HTR-8/SVneo (cell line): ENCODE measurements around the gene FRY.
A peak's percentile ranks its signal among the peaks of the same experiment; 100 is the strongest.

ENCODE experiments used
- DNase-seq: peaks from one replicate; pipeline ENCODE4 v3.0.0; 2011; ENCODE audit warnings: low spot score, mixed read lengths; ENCODE audit not compliant: insufficient read length
- FAIRE-seq: peaks from 2 replicates; lab custom pipeline; 2011; peaks lifted over from hg19 to GRCh38; lab: Jason Lieb, UNC

Gene FRY

DNA sequence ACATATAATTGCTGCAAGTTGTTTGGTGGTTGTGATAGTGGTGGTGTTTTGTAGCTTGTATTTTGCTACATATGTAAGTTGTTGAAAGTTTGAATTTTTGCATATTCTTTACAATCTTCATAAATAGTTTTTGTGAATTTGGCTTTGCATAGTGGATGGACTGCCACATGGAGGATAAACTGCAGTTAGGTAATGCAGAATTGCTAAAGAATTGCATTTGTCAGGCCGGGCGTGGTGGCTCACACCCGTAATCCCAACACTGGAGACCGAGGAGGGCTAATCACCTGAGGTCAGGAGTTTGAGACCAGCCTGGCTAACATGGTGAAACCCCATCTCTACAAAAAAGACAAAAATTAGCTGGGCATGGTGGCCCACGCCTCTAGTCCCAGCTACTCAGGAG is 171.6 kb downstream of the FRY start:
- DNase-seq (no peak), FAIRE-seq (no peak)

DNA sequence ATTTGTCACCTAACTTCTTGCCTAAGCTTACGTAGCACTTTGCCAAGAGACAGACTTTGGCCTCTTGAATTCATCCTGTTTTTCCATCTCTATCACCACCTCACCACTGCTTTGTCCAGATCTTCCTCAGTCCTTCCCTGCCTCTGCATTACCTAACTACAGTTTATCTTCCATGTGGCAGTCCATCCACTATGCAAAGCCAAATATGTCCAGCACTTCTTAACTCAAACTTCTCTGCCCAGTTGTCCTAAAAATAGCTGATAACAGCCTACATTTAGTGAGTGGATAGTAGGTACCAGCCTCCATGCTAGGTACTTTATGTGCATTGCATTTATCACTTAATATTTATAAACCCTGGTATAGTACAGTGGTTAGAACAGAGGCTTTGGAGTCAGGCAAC is 172.2 kb downstream of the FRY start:
- DNase-seq: no peak
- FAIRE-seq: no peak

DNA sequence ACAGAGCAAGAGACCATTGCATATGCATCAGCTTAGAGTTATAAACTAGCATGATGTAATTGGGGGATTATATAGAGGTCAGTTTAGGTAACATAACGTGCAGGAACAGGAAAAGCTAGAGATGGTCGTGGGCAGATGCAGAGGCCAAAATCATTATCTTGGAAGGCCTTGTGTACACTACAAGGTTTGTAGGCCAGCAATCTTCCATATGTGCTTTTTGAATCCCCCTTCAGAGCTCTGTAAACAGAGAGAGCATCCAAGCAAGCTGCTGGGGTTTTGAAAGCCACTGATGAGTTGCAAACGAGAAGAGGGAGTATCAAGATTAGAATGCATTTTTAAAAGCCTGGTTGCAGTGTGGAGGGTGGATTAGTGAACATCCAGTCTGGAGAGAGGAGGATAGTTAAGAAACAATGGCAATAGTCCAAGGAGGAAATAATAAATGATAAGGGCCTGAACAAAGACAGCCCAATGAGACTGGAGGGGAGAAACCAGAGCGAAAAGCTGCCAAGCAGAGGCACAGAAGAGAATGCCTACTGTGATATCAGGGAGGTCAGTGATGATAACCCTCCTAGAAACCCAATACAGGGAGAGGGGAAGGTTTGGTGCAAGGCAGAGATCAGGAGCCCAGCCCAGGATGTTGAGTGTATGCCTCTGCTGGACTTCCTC is 174.0 kb downstream of the FRY start:
- DNase-seq (no peak), FAIRE-seq (no peak)

DNA sequence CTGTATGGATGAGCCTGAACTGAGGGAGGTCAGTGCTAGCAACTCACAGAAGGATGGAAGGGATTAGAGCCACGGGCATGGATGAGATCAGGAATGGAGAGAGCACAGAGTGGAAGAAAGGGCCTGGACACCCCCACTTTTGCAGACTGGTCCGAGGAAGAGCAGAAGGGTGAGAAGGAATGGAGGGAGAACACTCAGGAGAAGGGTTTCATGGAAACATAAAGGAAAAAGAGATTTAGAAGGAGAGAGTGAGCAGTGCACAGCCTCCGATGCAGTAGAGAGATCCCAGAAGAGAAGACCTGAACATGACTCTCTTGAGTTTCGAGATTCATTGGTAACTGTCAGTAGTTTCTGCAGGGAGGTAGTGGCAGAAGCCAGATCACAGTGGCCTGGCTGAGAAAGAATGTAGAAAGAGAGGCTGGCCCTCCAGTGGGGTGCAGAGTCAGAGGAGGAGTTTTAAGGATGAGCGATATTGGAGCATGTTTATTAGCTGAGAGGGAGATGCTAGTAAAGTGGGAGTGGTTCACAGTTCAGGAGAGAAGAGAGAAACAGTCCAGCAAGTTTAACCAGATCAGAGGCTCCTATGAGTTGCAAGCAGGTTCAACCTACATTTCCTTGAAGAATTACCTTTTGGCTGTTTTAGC is 174.6 kb downstream of the FRY start:
- no peak for DNase-seq
- FAIRE-seq: no peak

DNA sequence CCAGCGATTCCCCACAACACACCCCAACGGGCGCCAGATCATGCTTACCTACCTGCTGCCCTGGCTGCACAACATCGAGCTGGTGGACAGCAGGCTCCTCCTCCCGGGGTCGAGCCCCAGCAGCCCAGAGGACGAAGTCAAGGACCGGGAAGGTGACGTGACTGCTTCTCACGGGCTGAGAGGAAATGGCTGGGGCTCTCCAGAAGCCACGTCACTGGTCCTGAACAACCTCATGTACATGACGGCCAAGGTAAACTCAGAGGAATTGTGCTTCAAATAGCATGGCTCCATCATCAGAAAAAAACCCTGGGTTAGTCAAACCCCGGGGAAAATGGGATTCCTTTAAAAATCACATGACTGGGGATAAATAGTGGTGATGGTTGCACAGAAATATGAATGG is 177.3 kb downstream of the FRY start:
- FAIRE-seq: no peak
- DNase-seq: no peak

DNA sequence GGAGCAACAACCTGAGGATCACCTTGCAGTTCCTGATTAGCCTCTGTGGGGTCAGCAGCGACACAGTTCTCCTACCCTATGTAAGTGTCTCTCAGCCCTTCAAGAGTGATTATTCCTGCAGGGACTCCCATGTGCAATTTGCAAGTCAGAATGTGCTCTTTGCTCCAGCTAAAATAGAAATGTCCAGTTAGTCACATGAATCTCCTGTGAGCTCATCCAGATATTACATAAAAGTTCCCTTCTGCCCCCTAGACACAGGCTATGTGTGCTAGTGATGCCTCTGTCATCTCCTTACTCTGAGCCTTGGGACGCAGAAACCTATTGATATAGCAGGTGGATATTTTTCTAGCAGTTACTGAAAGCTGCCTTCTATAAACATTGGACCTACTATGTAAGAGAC is 178.1 kb downstream of the FRY start:
- FAIRE-seq (no peak), DNase-seq (no peak)

DNA sequence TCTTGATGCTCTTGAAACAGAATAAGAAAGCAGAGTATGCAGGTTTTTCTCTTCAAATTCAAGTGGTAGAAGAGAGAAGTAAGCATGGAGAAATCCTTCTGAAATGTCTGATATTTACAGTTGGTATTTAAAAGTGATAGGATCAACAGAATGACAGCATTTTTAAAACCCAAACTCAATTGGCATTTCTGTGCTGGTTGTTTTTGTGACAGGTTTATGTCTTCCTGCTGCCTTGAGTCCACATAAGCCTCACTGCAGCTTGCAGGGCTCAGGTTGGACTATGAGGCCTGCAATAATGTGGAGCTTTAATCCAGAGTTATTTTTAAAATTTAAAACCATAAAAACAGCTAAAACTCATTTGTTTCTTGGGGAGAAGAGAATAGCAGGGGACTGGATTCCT is 178.5 kb downstream of the FRY start:
- FAIRE-seq (no peak), DNase-seq (no peak)

DNA sequence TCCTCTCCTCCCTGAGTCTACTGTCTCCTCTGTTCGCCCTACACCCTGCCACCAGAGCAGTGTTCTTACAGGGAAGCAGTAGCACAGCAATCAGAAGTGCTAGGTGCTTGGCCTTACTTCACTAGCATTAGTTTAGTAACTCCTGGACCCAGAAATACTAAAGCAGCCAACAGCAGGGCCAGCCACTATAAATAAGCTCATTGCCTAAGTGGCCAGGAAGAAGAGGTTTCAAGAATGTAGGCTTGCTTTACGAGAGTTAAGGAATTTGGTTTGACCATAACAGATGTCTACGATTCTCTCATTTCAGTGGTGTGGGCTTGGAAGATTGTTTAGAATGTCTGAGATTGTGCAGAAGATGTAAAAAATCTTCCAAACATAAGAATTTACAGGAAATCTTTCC is 180.2 kb downstream of the FRY start:
- DNase-seq (peak; percentile 36), FAIRE-seq (no peak)

DNA sequence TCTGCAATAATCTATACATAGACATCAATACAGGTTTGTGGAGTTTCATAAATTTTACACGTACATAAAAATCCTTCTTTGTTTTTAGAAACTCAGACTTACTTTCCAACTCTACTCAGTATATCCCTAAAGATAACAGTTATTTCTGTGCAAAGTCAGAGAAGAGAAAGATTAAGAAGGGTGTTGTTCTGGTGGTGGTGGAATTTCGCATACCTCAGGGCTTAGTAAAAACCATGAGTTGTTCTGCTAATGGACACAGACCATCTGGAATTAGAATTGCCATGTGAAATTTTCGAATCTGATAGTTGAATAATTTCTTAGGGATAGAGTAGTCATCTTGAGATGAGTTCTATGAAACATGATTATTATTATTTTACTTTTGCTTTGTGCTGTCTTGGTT is 180.8 kb downstream of the FRY start:
- FAIRE-seq (no peak), DNase-seq (no peak)

DNA sequence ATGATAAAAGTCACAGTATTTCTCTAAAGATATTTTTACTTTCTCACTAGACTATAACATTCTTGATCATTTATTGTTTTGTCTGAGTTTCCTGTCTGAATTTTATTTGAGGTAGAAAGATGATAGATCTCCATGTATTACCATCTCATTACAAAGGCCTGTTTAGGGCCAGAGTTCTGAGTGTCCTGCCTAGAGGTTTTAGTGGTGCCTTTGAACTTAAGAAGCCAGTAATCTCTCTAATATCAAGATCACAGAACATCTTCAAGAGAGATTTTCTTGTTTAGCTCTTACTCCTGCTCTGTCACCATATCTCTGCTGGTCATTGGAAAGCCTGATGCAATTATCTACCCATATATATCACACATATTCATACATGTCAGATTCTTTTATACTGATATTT is 182.1 kb downstream of the FRY start:
- DNase-seq (no peak), FAIRE-seq (no peak)

DNA sequence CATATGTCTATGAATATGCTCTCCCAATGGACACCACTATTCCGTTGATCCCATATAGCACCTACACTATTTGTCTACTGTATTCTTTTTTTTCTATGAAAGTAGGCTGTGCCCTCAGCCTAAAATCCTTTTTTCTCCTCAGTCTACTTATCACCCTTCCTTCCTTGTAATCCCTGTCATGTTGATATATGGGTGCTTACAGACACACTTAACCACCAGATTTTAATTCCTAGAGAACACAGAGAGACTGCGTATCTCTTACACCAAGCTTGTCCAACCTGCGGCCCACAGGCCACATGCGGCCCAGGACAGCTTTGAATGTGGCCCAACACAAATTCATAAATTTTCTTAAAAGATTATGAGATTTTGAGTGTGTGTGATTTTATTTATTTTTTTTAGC is 182.5 kb downstream of the FRY start:
- DNase-seq (no peak), FAIRE-seq (no peak)

DNA sequence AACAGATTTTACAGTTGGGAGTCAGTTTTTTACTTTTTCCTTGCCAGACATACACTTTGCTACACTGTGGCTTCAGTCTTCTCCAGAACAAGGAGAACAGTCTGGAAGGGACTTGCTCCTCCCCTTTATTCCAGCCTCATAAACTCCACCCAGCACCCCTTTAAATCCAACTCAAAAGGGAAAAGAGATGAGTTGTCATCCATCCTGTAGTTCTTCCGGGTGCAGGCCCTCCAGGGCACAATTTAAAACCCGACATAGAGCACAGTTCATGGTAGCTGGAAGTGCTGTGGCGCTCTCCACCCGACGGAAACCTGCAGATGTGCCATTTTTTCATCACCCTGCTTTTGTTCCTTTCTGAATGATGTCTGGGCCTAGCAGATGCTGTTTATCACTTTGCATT is 184.7 kb downstream of the FRY start:
- FAIRE-seq: no peak
- no peak for DNase-seq

DNA sequence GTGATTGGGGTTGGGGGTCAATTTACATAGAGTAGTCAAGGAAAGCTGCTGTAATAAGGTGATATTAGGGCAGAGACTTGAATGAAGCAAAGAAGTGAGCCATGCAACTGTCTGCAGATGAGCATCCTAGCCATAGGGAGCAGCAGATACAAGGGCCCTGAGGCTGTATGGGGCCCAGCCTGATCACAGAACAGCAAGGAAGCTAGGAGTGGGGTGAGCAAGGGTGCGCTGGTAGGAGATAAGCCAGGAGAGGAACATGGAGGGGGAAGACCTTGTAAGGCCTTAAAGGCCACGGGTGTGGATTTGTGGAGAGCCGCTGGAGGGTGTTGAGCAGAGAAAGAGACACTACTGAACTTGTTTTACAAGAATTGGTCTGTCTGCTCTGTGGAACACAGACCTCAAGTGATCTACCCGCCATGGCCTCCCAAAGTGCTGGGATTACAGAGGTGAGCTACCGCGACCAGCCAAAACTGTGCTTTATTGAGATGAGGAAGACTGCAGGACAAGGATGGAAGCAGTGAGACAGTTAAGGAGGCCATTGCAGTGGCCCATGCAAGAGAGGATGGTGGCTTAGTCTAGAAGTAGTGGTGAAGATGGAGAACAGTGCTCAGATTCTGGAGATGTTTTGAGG is 190.6 kb downstream of the FRY start:
- DNase-seq (no peak), FAIRE-seq (no peak)

DNA sequence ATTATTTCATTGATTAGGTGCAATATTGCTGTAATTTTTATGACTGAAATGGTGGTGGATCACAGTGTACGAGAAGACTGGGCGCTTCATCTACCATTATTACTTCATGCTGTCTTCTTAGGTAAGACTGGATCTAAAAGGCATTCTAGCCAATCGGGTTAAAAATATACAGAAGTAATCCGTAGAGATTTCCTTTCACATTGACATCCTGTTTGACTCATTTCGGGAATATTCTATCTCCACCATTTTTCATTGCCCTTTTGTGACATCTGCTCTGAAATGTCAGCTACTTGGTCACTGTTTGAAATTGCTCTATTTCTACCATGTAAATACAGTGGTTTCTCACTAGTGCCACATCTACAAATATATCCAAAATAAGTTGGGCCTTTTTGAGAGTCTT is 193.3 kb downstream of the FRY start:
- FAIRE-seq: no peak
- DNase-seq: no peak

DNA sequence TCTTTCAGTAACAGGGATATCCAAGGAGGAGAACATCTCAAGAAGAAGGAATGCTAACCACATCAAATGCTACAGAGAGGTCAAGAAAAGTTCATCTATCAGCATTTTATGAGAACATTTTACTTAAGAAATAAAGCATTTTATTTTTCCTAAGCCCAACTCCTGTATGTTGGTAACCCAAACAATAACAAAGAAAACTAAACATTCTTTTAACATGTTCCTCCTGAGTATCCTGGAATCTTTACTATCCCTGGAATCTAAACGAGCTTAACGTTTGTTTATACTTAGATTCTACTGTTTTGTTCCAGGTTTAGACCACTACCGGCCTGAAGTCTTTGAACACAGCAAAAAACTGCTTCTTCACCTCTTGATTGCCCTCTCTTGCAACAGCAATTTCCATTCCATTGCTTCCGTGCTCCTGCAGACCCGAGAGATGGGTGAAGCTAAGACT is 193.9 kb downstream of the FRY start:
- no peak for FAIRE-seq

DNA sequence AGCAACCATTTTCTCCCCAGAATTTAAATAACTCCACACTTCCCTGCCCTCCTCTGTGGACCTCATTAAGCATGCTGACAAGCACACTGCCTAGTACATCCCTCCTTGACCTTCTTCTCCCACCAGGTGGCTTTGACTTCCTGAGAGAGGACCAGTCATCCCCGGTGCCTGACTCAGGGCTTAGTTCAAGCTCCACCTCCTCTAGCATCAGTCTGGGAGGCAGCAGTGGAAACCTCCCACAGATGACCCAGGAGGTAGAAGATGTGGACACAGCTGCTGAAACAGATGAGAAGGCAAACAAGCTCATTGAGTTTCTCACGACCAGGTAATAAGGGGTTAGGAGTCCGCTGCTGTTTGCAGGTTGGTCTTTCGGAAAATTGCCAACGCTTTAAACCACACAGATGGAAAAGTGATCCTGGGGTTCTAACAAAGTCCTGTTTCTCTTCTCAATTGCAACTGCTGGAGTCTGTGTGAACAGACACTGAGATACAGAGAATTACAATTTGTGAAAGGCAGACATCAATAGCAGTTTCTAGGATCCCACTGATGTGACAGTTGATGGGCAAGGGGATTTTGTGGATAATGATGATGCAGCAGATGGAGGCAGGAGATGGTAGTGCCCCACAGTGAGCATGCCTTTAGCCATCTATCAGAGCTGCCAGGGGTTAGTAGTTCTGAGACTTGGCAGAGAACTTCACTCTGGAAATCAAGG is 196.9 kb downstream of the FRY start:
- FAIRE-seq (no peak), DNase-seq (no peak)

More for the DNA sequence above, 193.9 kb downstream of the FRY start:
- no peak for DNase-seq

DNA sequence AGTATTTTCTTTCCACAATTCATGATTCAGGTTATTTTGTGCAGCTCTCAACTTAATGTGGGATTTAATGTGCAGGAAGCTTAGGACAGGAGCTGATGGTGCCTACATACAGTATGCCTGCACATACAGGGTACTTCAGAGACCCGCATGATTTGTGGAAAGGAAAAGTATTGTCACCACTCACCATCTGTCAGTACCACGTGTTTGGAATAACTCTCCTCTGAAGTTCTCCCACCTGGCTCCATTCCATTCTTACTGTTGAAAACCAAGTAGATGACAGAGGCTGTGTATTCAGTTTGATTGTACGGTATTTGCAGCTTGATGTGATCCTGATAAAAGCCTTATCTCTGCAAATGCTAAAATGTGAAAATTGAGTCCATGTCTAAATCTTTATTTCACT is 197.9 kb downstream of the FRY start:
- FAIRE-seq (no peak), DNase-seq (no peak)

DNA sequence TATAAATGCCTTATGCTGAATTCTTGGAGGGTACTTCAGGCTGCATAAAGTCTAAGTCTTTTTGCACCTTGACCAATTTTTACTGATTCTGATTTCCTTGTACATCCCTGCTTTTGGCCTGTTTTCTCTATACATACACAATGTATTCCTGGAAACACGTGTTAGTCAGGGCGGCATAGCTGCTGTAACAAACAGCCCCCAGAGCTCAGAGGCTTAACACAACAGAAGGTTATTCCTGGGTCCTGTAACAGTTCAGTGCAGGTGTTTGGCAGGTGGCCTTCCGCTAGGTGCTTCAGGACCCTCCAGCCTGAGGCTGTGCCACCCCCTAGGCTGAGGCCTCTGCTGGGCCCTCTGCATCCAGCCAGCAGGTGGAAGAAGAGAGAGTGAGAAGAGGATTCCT is 200.7 kb downstream of the FRY start:
- no peak for FAIRE-seq
- DNase-seq: no peak

DNA sequence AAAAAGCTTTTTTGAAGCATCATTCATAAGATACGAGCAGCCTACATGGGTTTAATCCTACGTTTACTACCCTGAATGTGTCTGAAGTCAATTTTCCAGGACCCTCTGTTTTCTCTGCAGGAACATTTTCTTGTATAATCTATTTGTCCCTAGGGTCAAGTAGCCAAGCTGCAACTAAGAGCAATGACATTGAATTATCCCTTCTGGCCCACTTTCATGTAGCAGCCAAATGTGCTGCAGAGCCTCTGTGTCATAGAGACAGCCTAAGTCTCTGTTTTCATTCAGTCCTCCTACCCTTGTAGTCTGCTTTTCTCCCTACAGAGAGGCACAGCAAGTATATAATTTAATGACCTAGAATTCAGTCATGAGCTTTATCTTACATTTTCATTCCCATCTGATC is 201.5 kb downstream of the FRY start:
- DNase-seq: no peak
- no peak for FAIRE-seq

DNA sequence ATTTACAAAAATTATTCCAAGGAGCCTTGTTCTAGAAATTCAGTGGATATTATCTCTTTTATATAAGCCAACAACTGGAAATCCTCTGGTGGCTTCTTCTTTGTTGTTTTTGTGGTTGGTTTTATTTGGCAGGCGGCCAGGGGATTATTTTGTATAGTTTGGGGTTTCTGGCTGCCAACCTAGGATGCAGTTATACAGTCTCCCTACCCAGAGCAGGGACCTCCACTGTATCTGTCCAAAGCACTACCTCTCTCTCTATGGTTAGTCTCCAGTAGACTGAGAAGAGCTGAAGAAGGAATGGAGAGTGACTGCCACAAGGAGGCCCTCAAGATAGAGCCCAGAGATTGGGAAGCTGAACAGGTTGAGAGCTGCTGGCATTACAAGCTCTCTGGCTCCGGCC is 203.3 kb downstream of the FRY start:
- FAIRE-seq: no peak

DNA sequence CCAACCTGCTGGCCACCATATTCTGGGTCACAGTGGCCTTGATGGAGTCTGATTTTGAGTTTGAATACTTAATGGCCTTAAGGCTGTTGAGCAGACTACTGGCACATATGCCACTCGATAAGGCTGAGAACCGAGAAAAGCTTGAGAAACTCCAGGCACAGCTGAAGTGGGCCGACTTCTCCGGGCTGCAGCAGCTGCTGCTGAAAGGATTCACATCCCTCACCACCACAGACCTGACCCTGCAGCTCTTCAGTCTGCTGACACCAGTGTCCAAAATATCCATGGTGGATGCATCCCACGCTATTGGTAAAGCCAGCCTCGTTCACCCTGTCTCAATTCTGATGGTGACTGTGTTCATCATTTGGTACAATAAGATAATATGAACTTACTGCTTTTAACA is 206.1 kb downstream of the FRY start:
- FAIRE-seq: no peak
- no peak for DNase-seq

More for the DNA sequence above, 203.3 kb downstream of the FRY start:
- DNase-seq: no peak
